Cerebellar nuclear complex (tissue), 1 donor: ENCODE data around the gene KRTAP5-9.
"Not testable (repeated sequence)": the region's sequence is repeated elsewhere in the genome, so short reads cannot be mapped to it uniquely, and the experiment has no call there.

Experiments
- DNase-seq, 2 experiments: peaks; one replicate each; lab custom pipeline; 2025; lab: John Stamatoyannopoulos, UW

KRTAP5-9 gene

GRCh38 chr11:71563406-71563805 is 15.2 kb downstream of the KRTAP5-9 start:
- no peak for DNase-seq

- no peak for DNase-seq
Measured at GRCh38 chr11:71564430-71564829, 16.2 kb downstream of the KRTAP5-9 start.

- DNase-seq = no peak
Measured at GRCh38 chr11:71565263-71565662, 17.0 kb downstream of the KRTAP5-9 start, which contains the start of gene KRTAP5-10. TSS of gene KRTAP5-10 (plus strand) at chr11:71565563. CDS start at chr11:71565588, 25 bp downstream.

- no peak for DNase-seq
Measured at GRCh38 chr11:71566081-71566620, 17.9 kb downstream of the KRTAP5-9 start.

GRCh38 chr11:71566626-71567599 is 18.7 kb downstream of the KRTAP5-9 start:
- not testable (repeated sequence) for DNase-seq

GRCh38 chr11:71567633-71568032 is 19.4 kb downstream of the KRTAP5-9 start:
- not testable (repeated sequence) for DNase-seq

- no peak for DNase-seq
Measured at GRCh38 chr11:71568704-71569349, 20.6 kb downstream of the KRTAP5-9 start.

GRCh38 chr11:71571101-71571850 is 23.1 kb downstream of the KRTAP5-9 start:
- DNase-seq = not testable (repeated sequence)

- no peak for DNase-seq
Measured at GRCh38 chr11:71572811-71573210, 24.6 kb downstream of the KRTAP5-9 start.

- no peak for DNase-seq
Measured at GRCh38 chr11:71574418-71574817, 26.2 kb downstream of the KRTAP5-9 start.

- DNase-seq = no peak
Measured at GRCh38 chr11:71575723-71576424, 27.7 kb downstream of the KRTAP5-9 start.

- DNase-seq = not testable (repeated sequence)
Measured at GRCh38 chr11:71576688-71577465, 28.7 kb downstream of the KRTAP5-9 start.

- DNase-seq = no peak
Measured at GRCh38 chr11:71577469-71578004, 29.3 kb downstream of the KRTAP5-9 start.

- DNase-seq = not testable (repeated sequence)
Measured at GRCh38 chr11:71579513-71579912, 31.3 kb downstream of the KRTAP5-9 start.

GRCh38 chr11:71580057-71581003 is 32.1 kb downstream of the KRTAP5-9 start:
- peak in 1 of 2 experiments; percentile 38 for DNase-seq

- DNase-seq = no peak
Measured at GRCh38 chr11:71581826-71582225, 33.6 kb downstream of the KRTAP5-9 start.

GRCh38 chr11:71582309-71582895 is 34.2 kb downstream of the KRTAP5-9 start, which contains the start of gene KRTAP5-11:
TSS of gene KRTAP5-11 (minus strand) at chr11:71582875. CDS start at chr11:71582837, 38 bp downstream.
- no peak for DNase-seq

GRCh38 chr11:71582969-71583368 is 34.7 kb downstream of the KRTAP5-9 start:
- DNase-seq = not testable (repeated sequence)
